GM12892 (cell line): ENCODE results near the gene CFDP1.
"Not testable (repeated sequence)": the region's sequence is repeated elsewhere in the genome, so short reads cannot be mapped to it uniquely, and the experiment has no call there.

ENCODE experiments used
- DNase-seq: peaks from one replicate; pipeline ENCODE4 v3.0.0; 2011; ENCODE audit not compliant: insufficient read length
- FAIRE-seq: peaks from 2 replicates; lab custom pipeline; 2011; peaks lifted over from hg19 to GRCh38; lab: Jason Lieb, UNC
- POLR2A ChIP-seq: IDR thresholded peaks from 2 replicates; pipeline ENCODE4 v1.6.1; 2011; ENCODE audit warnings: low read depth, low read length, control low read depth
- POLR2AphosphoS5 ChIP-seq: IDR thresholded peaks from 2 replicates; pipeline ENCODE4 v1.6.1; 2011; ENCODE audit warnings: low read depth, low read length, control low read depth
- TAF1 ChIP-seq: IDR thresholded peaks from 2 replicates; pipeline ENCODE4 v1.6.1; 2011; ENCODE audit warnings: low read depth, mild to moderate bottlenecking, control low read depth, low read length, borderline replicate concordance

The CFDP1 gene

GRCh38 chr16:75456971-75457370 lies 23.7 kb upstream of the CFDP1 start:
- no peak for DNase-seq
- no peak for TF ChIP-seq POLR2A
- no peak for TF ChIP-seq TAF1
- TF ChIP-seq POLR2AphosphoS5 = no peak
- FAIRE-seq = no peak

GRCh38 chr16:75456486-75456885 lies 23.2 kb upstream of the CFDP1 start:
- DNase-seq, FAIRE-seq: not testable (repeated sequence)

GRCh38 chr16:75455677-75456076 lies 22.4 kb upstream of the CFDP1 start:
- TF ChIP-seq TAF1 (no peak), POLR2AphosphoS5 (no peak), POLR2A (no peak)
- FAIRE-seq (no peak), DNase-seq (no peak)

GRCh38 chr16:75452464-75453190 lies 19.3 kb upstream of the CFDP1 start:
- DNase-seq (no peak), FAIRE-seq (no peak)
- TF ChIP-seq POLR2A (no peak), TAF1 (no peak), POLR2AphosphoS5 (no peak)

GRCh38 chr16:75446416-75446815 lies 13.1 kb upstream of the CFDP1 start:
- FAIRE-seq = no peak
- TF ChIP-seq POLR2AphosphoS5 = no peak
- no peak for TF ChIP-seq POLR2A
- TF ChIP-seq TAF1 = no peak
- DNase-seq = no peak

GRCh38 chr16:75445298-75445697 lies 12.0 kb upstream of the CFDP1 start:
- TF ChIP-seq POLR2A (no peak), TAF1 (no peak), POLR2AphosphoS5 (no peak)
- DNase-seq (no peak), FAIRE-seq (no peak)

GRCh38 chr16:75443298-75443697 lies 10.0 kb upstream of the CFDP1 start:
- no peak for TF ChIP-seq POLR2AphosphoS5
- TF ChIP-seq TAF1 = no peak
- no peak for TF ChIP-seq POLR2A
- DNase-seq (no peak), FAIRE-seq (no peak)

GRCh38 chr16:75433732-75434413 lies 570 bp upstream of the CFDP1 start:
- FAIRE-seq = peak; percentile 68
- peak; percentile 75; the same call in 1 of the 2 replicates for TF ChIP-seq TAF1
- TF ChIP-seq POLR2A = peak; percentile 61
- peak; percentile 44; the same call in 1 of the 2 replicates for TF ChIP-seq POLR2AphosphoS5
- peak; percentile 51 for DNase-seq

GRCh38 chr16:75429621-75430403 lies 3.5 kb downstream of the CFDP1 start:
- DNase-seq (no peak), FAIRE-seq (no peak)
- TF ChIP-seq POLR2A (no peak), POLR2AphosphoS5 (no peak), TAF1 (no peak)

- FAIRE-seq, DNase-seq: not testable (repeated sequence)
Observed at GRCh38 chr16:75426524-75426923, 6.8 kb downstream of the CFDP1 start.

GRCh38 chr16:75424105-75424762 lies 9.1 kb downstream of the CFDP1 start:
- not testable (repeated sequence) for FAIRE-seq, DNase-seq

GRCh38 chr16:75423723-75424104 lies 9.6 kb downstream of the CFDP1 start:
- no peak for FAIRE-seq
- DNase-seq = no peak
- TF ChIP-seq TAF1 (no peak), POLR2AphosphoS5 (no peak), POLR2A (no peak)
